Adipose tissue (tissue), 3 donors: ENCODE results near the gene YLPM1. TPM values are rescaled to one million over a fixed set of nuclear protein-coding genes. Genes with fewer than 3 reads are reported as not detected.

ENCODE experiments used
- H3K27ac ChIP-seq: one replicate; pipeline ENCODE4 v1.5.1; 2013; ENCODE audit warnings: low read depth, low read length
- WGBS, 3 donors: extraction: QIAGEN DNeasy Blood & Tissue Kit; methylation state at CpG; one replicate each; pipeline ENCODE4 v1.1.7; 2013; 5-methylcytosine and 5-hydroxymethylcytosine counted together
- polyA plus RNA-seq, 3 donors: library from polyadenylated mRNA; stranded (reverse); fragments of 200-250 nt; gene quantifications; one replicate each; pipeline ENCODE4 v1.2.3, GENCODE V29; 2013
- donor health status: healthy with polysubstance abuse.
- donor health status: Bipolar disorder and iron deficiency.
- donor health status: healthy.

The YLPM1 gene
- polyA plus RNA-seq, 3 donors = 10.3 to 28.9 (median 17.9) TPM

DNA sequence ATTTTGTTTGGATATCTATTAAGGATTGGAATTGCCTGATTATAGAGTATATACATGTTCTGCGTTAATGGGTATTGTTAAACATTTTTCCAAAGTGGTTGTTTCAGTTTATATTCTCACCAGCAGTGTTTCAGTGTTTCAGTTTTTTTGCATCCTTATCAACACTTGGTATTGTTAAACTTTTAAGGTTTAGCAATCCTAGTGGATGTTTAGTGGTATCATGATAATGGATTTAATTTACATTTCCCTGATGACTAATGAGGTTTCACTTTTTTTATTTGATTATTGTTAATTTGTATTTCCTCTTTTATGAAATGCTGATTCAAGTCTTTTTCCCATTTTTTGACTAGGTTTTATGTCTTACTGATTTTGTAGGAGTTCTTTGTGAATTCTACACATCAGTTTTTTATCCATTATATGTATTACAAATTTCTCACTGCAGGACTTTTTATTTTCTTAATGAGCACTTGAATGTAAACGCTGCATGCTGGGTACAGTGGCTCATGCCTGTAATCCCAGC is 23.7 kb downstream of the YLPM1 start:
- H3K27ac ChIP-seq = no peak overlapping the region
- 89 to 98% (median 93%) methylated on average over 2 of the region's 2 CpGs for WGBS, 3 donors

GRCh38 chr14:74792249-74793039 is 29.3 kb downstream of the YLPM1 start:
- WGBS, 3 donors = 39 to 70% (median 46%) methylated on average over 7 of the region's 7 CpGs

DNA sequence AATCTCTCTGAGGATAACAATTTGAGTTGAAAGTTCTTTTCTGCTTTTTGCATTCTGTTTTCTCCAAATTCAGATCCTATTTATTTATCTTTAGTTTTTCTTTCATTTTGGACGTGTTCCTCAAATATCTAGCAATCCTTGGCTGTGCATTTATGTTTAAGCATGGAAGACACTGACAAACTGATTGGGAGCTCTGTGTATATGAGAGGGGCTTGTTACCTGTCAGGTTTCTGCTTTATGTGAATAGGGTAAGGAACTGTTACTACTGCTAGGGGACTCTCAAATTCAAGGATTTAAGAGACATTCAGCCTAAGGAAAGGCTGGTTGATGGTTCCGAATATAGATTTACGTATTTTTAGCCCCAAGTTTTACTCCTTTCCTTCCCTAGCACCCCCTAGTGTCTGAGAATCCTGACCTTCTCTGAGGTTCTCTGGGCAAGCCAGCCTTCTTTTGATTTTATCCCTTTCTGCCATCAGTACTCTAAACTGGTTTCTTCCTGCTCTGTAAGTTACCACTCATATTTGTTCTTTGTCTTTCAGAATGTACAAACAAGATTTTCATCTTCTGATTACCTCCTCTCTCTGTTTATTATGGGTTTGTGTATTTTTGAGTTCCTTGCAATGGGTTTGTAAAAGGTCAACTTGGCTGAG is 30.5 kb downstream of the YLPM1 start:
- 43 to 55% (median 55%) methylated on average over 3 of the region's 3 CpGs for WGBS, 3 donors
- no peak overlapping the region for H3K27ac ChIP-seq

More at GRCh38 chr14:74792249-74793039, 29.3 kb downstream of the YLPM1 start:
- no peak overlapping the region for H3K27ac ChIP-seq

DNA sequence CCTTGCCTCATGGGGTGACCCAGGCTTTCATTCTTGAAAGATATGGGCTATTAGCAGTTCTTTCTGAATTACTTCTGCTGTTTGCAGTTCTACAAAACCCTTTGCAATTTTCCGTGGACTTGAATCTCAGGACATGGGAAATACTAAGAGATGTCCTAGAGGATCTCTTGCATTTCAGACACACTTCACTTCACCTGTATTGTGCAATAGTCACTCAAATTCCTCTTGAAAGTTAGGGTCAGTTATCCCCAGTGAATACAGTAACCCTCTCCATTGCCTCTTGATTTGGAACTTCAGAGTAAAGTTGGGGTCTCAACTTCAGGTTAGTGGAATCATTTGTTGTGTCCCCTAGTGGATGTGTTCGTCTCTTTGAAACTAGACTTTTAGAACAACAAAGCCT is 31.8 kb downstream of the YLPM1 start:
- 95 to 96% (median 96%) methylated on average over 2 of the region's 2 CpGs for WGBS, 3 donors
- H3K27ac ChIP-seq = no peak overlapping the region

GRCh38 chr14:74799765-74800164 is 36.6 kb downstream of the YLPM1 start:
- no peak overlapping the region for H3K27ac ChIP-seq

- no peak overlapping the region for H3K27ac ChIP-seq
- 63 to 87% (median 82%) methylated on average over 3 of the region's 3 CpGs for WGBS, 3 donors
These were observed 37.7 kb downstream of the YLPM1 start for GRCh38 chr14:74800780-74801179.

DNA sequence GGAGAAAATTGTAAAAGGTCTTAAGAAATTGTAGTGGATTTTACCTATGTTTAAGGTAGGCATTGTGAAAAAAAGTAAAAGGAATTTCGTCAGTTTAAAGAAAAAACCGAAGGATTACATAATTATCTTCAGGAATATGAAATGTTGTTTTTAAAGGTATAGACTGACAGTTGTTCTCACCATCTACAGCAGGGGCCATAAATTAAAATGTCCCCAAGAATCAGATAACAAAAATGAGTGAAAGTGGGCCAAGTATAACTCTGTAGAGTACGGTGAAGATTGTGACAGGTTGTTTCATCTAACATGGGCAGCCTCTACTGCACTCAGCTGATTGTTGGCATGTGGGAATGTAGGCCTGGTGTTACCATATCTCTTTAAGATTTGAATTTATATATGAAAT is 38.3 kb downstream of the YLPM1 start:
- no peak overlapping the region for H3K27ac ChIP-seq
- WGBS, 3 donors = 62 to 76% (median 74%) methylated on average over 3 of the region's 3 CpGs

DNA sequence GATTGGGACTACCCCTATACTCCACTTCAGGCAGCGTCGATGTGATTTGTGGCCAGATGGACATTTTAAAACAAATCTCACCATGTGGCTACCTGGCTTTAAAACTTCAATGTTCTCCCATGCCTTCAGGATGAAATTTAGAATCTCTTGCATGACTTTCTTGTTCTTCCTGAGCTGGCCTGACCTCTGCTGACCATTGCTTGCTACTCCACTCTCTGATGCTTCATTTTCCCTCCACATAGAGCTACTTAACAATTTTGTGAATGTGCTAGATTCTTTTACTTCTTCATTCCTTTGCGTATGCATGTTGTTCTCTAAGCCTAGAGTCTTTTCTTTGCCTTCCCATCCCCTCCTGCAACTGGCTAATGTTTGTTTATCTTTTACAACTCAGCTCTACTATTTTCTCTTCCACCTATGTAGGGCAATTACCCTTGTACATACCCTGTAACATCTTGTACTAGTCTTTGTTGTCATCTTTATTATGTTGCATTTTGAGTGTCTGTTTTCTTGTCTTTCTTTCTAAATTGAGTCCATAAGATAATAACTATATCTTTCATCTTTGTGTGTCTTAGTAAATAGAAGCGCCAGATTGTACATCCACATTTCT is 41.2 kb downstream of the YLPM1 start:
- H3K27ac ChIP-seq = no peak overlapping the region
- 84 to 94% (median 86%) methylated on average over 4 of the region's 4 CpGs for WGBS, 3 donors

GRCh38 chr14:74807853-74808545 is 44.9 kb downstream of the YLPM1 start:
- WGBS, 3 donors = 91 to 95% (median 92%) methylated on average over 7 of the region's 7 CpGs
- no peak overlapping the region for H3K27ac ChIP-seq

GRCh38 chr14:74816124-74816523 is 53.0 kb downstream of the YLPM1 start:
- WGBS, 3 donors = 76 to 86% (median 82%) methylated on average over 1 of the region's 1 CpG
- no peak overlapping the region for H3K27ac ChIP-seq

- WGBS, 3 donors = 96 to 98% (median 96%) methylated on average over 5 of the region's 5 CpGs
- H3K27ac ChIP-seq = no peak overlapping the region
These were observed 57.2 kb downstream of the YLPM1 start for GRCh38 chr14:74820288-74820687.

DNA sequence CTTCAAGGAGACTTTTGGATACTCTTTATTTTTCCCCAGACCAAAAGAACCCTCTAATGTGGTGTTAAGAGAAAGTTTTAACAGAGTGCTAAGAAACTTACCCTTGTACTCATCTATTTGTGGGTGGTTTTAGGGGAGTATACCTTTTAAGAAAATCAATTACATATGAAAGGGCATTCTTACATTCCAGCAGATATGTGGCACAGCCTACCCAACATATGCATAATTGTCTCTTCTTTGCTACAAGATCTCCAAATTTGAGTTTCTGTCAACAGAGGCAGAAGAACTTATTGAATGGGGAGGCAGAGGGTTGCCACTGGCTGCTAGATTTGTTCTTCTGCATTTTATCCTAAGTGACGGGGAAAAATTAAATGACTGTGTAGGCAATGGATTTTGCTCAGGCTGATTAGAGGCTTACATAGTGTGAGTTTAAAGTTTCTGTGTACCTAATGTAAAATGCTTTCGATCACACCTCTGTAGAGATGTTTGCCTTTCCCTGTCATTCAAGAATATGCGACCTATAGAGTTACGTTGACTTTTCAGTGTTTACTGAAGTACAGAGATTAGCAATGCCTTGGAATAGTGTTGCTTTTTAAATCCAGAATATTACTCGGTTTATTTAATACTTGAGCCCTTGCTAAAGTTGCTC is 58.3 kb downstream of the YLPM1 start:
- H3K27ac ChIP-seq = no peak overlapping the region
- 60 to 96% (median 89%) methylated on average over 5 of the region's 5 CpGs for WGBS, 3 donors

- H3K27ac ChIP-seq = no peak overlapping the region
- 83 to 86% (median 84%) methylated on average over 2 of the region's 2 CpGs for WGBS, 3 donors
These were observed 61.9 kb downstream of the YLPM1 start for GRCh38 chr14:74824997-74825396.

- H3K27ac ChIP-seq = no peak overlapping the region
These were observed 63.5 kb downstream of the YLPM1 start for GRCh38 chr14:74826574-74826973.

DNA sequence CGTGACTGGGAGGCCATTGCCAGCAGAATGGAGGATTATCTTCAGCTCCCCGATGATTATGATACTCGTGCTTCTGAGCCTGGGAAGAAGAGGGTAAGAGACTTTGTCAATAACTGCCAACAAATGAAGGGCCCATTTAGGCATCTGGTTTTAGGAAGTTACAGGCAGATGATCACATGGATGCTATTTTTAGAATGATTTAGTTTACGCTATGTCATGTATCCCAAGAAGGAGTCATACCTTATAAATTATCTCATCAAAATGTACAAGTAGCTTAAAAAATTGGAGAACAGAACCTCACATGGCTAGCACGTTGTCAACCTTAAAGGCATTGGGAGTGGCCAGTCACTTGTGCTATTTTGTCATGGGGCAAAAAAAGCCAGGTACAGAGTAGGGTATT is 66.1 kb downstream of the YLPM1 start:
- H3K27ac ChIP-seq = no peak overlapping the region
- WGBS, 3 donors = 90 to 93% (median 92%) methylated on average over 5 of the region's 5 CpGs

- 85 to 94% (median 94%) methylated on average over 4 of the region's 4 CpGs for WGBS, 3 donors
- H3K27ac ChIP-seq = no peak overlapping the region
These were observed 69.7 kb downstream of the YLPM1 start for GRCh38 chr14:74832849-74833248.

- 74 to 91% (median 76%) methylated on average over 5 of the region's 5 CpGs for WGBS, 3 donors
- H3K27ac ChIP-seq = no peak overlapping the region
These were observed 71.7 kb downstream of the YLPM1 start for GRCh38 chr14:74834692-74835392.
